Parathyroid adenoma (tissue), 2 donors: ENCODE data around the gene MUC4.

Source experiments
- H2AFZ ChIP-seq: fragments of 300-600 bp; sonication (generic); one replicate; pipeline ENCODE4 v1.7.0; 2017; ENCODE audit warnings: antibody characterized with exemption, mild to moderate bottlenecking
- H3K27ac ChIP-seq: fragments of 300-600 bp; sonication (generic); one replicate; pipeline ENCODE4 v1.7.0; 2017
- H3K27me3 ChIP-seq: fragments of 300-600 bp; sonication (generic); one replicate; pipeline ENCODE4 v1.7.0; 2017; ENCODE audit warnings: low read length; ENCODE audit not compliant: control insufficient read depth, insufficient read depth
- H3K36me3 ChIP-seq: fragments of 300-600 bp; sonication (generic); one replicate; pipeline ENCODE4 v1.7.0; 2017; ENCODE audit warnings: low read length; ENCODE audit not compliant: control insufficient read depth, insufficient read depth
- H3K4me1 ChIP-seq: fragments of 300-600 bp; sonication (generic); one replicate; pipeline ENCODE4 v1.7.0; 2017; ENCODE audit warnings: control low read depth
- H3K4me2 ChIP-seq: fragments of 300-600 bp; sonication (generic); one replicate; pipeline ENCODE4 v1.7.0; 2017; ENCODE audit warnings: low read length
- H3K4me3 ChIP-seq: fragments of 300-600 bp; sonication (generic); one replicate; pipeline ENCODE4 v1.7.0; 2017; ENCODE audit warnings: low read depth, low read length
- H3K79me2 ChIP-seq: fragments of 300-600 bp; sonication (generic); one replicate; pipeline ENCODE4 v1.7.0; 2017; ENCODE audit warnings: control low read depth
- H3K9ac ChIP-seq: fragments of 300-600 bp; sonication (generic); one replicate; pipeline ENCODE4 v1.7.0; 2017; ENCODE audit warnings: mild to moderate bottlenecking
- H3K9me3 ChIP-seq: fragments of 300-600 bp; sonication (generic); one replicate; pipeline ENCODE4 v1.7.0; 2017; ENCODE audit warnings: low read length; ENCODE audit not compliant: control insufficient read depth
- CTCF ChIP-seq: fragments of 300-600 bp; sonication (generic); IDR thresholded peaks from one replicate; pipeline ENCODE4 v1.7.0; 2017; ENCODE audit warnings: antibody characterized with exemption, mild to moderate bottlenecking
- donor health status: primary hyperparathyroidism.

The MUC4 gene

GRCh38 chr3:195803289-195803908 is 8.3 kb downstream of the MUC4 start:
- H3K4me1 ChIP-seq: no peaks in the 10 kb centered on the region
- no peak overlapping the region for H3K4me3 ChIP-seq
- no peak overlapping the region for H3K4me2 ChIP-seq
- no peaks in the 10 kb centered on the region for H3K36me3 ChIP-seq
- H3K27ac ChIP-seq: no peak overlapping the region
- H3K27me3 ChIP-seq: no peaks in the 10 kb centered on the region
- H3K9ac ChIP-seq: no peak overlapping the region
- no peaks in the 10 kb centered on the region for H3K9me3 ChIP-seq
- H2AFZ ChIP-seq: no peak overlapping the region
- TF ChIP-seq CTCF: no peak
- H3K79me2 ChIP-seq: no peaks in the 10 kb centered on the region

- Histone ChIP-seq H3K36me3 (no peaks in the 10 kb centered on the region), H3K27ac (no peak overlapping the region), H2AFZ (no peak overlapping the region), H3K9ac (no peak overlapping the region), H3K27me3 (no peaks in the 10 kb centered on the region), H3K4me2 (no peak overlapping the region), H3K4me1 (no peaks in the 10 kb centered on the region), H3K9me3 (no peaks in the 10 kb centered on the region), H3K79me2 (no peaks in the 10 kb centered on the region), H3K4me3 (no peak overlapping the region)
- TF ChIP-seq CTCF: no peak
These were observed 8.9 kb downstream of the MUC4 start for GRCh38 chr3:195802795-195803194.

- no peak overlapping the region for H3K27ac ChIP-seq
- H3K9ac ChIP-seq: no peak overlapping the region
These were observed 9.4 kb downstream of the MUC4 start for GRCh38 chr3:195802261-195802701.

GRCh38 chr3:195801251-195802183 is 10.2 kb downstream of the MUC4 start:
- no peaks in the 10 kb centered on the region for H3K9me3 ChIP-seq
- no peaks in the 10 kb centered on the region for H3K4me1 ChIP-seq
- no peak for TF ChIP-seq CTCF
- no peak overlapping the region for H3K9ac ChIP-seq
- H3K27me3 ChIP-seq: no peaks in the 10 kb centered on the region
- no peak overlapping the region for H2AFZ ChIP-seq
- no peak overlapping the region for H3K27ac ChIP-seq
- no peak overlapping the region for H3K4me2 ChIP-seq
- H3K79me2 ChIP-seq: no peaks in the 10 kb centered on the region
- H3K4me3 ChIP-seq: no peak overlapping the region
- H3K36me3 ChIP-seq: no peaks in the 10 kb centered on the region

More at GRCh38 chr3:195802261-195802701, 9.4 kb downstream of the MUC4 start:
- Histone ChIP-seq H3K27me3 (no peaks in the 10 kb centered on the region), H2AFZ (no peak overlapping the region), H3K4me2 (no peak overlapping the region), H3K4me3 (no peak overlapping the region), H3K9me3 (no peaks in the 10 kb centered on the region), H3K36me3 (no peaks in the 10 kb centered on the region), H3K4me1 (no peaks in the 10 kb centered on the region), H3K79me2 (no peaks in the 10 kb centered on the region)
- no peak for TF ChIP-seq CTCF
